HepG2 (cell line): ENCODE measurements around the gene SLC4A2. TPM values are rescaled to one million over a fixed set of nuclear protein-coding genes. Genes with fewer than 3 reads are reported as not detected.
A peak's percentile ranks its signal among the peaks of the same experiment; 100 is the strongest.

Experiments used
- ATAC-seq: fragments of 200-7000 bp; cut with Tn5 transposase; 3 replicates; pipeline ENCODE4 v1.9.1; 2020; ENCODE audit warnings: mild to moderate bottlenecking, moderate library complexity
- BruUV-seq: library from RNA; stranded (reverse); fragments of 400-500 nt; replicated peaks from 2 replicates; lab custom pipeline; 2021; lab: Mats Ljungman, UMichigan
- CTCF ChIA-PET: fragments of 300-600 bp; formaldehyde crosslinking; extraction: SDS; loops from one replicate; lab custom pipeline; 2021; ENCODE audit warnings: low total read pairs, inconsistent platforms, low intra/inter-chr PET ratio; lab: Yijun Ruan, JAX
- POLR2A ChIA-PET: fragments of 350-600 bp; sonication (Branson Sonifier 250); formaldehyde crosslinking; loops from one replicate; lab custom pipeline; 2020; ENCODE audit warnings: antibody characterized with exemption, inconsistent platforms; lab: Yijun Ruan, JAX
- DNase-seq: peaks from one replicate; pipeline ENCODE4 v3.0.0-alpha.2; 2015; ENCODE audit warnings: low spot score
- FAIRE-seq: peaks from 3 replicates; lab custom pipeline; 2011; peaks lifted over from hg19 to GRCh38; lab: Jason Lieb, UNC
- H2AFZ ChIP-seq: one replicate; pipeline ENCODE4 v1.6.1; 2011; ENCODE audit warnings: low read length, inconsistent platforms
- H3K27ac ChIP-seq: fragments of 300-600 bp; 3 replicates; pipeline ENCODE4 v1.8.0; 2011; ENCODE audit warnings: mixed run types, mild to moderate bottlenecking, mixed read lengths, low read length, inconsistent platforms; ENCODE audit not compliant: insufficient read depth; ENCODE audit errors: extremely low read length
- H3K27me3 ChIP-seq, 2 experiments: fragments of 200-600 bp in 1 of 2; 2 replicates in 1 of 2; 3 replicates in 1 of 2; pipeline versions ENCODE4 v1.6.0 to v1.8.0; 2011; ENCODE audit warnings: low read length in 2 of 2, mild to moderate bottlenecking in 2 of 2, moderate library complexity in 2 of 2, inconsistent platforms in 1 of 2; ENCODE audit not compliant: insufficient read depth in 2 of 2, control insufficient read depth in 1 of 2
- H3K36me3 ChIP-seq, 2 experiments: fragments of 200-600 bp in 1 of 2; replicated peaks in 1 of 2; 2 replicates in 1 of 2; 3 replicates in 1 of 2; pipeline versions ENCODE4 v1.5.1 to v1.8.0; 2011; ENCODE audit warnings: low read length in 2 of 2, inconsistent platforms in 1 of 2; ENCODE audit not compliant: insufficient read depth in 2 of 2, control insufficient read depth in 1 of 2
- H3K4me1 ChIP-seq: 2 replicates; pipeline ENCODE4 v1.5.1; 2012; ENCODE audit warnings: low read length, inconsistent platforms; ENCODE audit not compliant: insufficient read depth
- H3K4me2 ChIP-seq: 2 replicates; pipeline ENCODE4 v1.6.0; 2011; ENCODE audit warnings: low read depth, low read length, inconsistent platforms
- H3K4me3 ChIP-seq, 3 experiments: fragments of 200-600 bp in 1 of 3; sonication (generic), shearing (Covaris generic) in 1 of 3; replicated peaks in 1 of 3; 2 replicates each; pipeline ENCODE4 v1.5.1; 2011 to 2016; ENCODE audit warnings: low read length in 3 of 3, inconsistent platforms in 2 of 3, low read depth in 2 of 3, mild to moderate bottlenecking in 2 of 3, control low read depth in 1 of 3, mixed read lengths in 1 of 3; ENCODE audit not compliant: insufficient read depth in 1 of 3
- H3K79me2 ChIP-seq: one replicate; pipeline ENCODE4 v1.6.1; 2011; ENCODE audit warnings: low read length, inconsistent platforms; ENCODE audit not compliant: insufficient read depth
- H3K9ac ChIP-seq: 2 replicates; pipeline ENCODE4 v1.6.0; 2011; ENCODE audit warnings: mild to moderate bottlenecking, low read depth, low read length, inconsistent platforms; ENCODE audit not compliant: insufficient read depth
- H3K9me3 ChIP-seq: 2 replicates; pipeline ENCODE4 v1.5.1; 2012; ENCODE audit warnings: mild to moderate bottlenecking, low read length
- H4K20me1 ChIP-seq: 2 replicates; pipeline ENCODE4 v1.6.0; 2011; ENCODE audit warnings: inconsistent platforms, mild to moderate bottlenecking, low read length, moderate library complexity; ENCODE audit not compliant: insufficient read depth
- CHD2 ChIP-seq: IDR thresholded peaks from 2 replicates; pipeline ENCODE4 v1.6.1; 2011; ENCODE audit warnings: low read depth, low read length, improper control_type of control experiment
- FOXJ3 ChIP-seq: sonication (generic); formaldehyde crosslinking; IDR thresholded peaks from 2 replicates; pipeline ENCODE4 v1.4.0; 2020; ENCODE audit warnings: missing genetic modification reagents, mild to moderate bottlenecking, borderline replicate concordance
- HNRNPH1 ChIP-seq: fragments of 200-400 bp; formaldehyde crosslinking; optimal IDR thresholded peaks from 2 replicates; pipeline ENCODE3; 2017; ENCODE audit warnings: mild to moderate bottlenecking, low read depth, low read length
- MIXL1 ChIP-seq: IDR thresholded peaks from 2 replicates; pipeline ENCODE4 v1.6.1; 2016
- NCOA1 ChIP-seq: sonication (generic); formaldehyde crosslinking; IDR thresholded peaks from 2 replicates; pipeline ENCODE4 v1.9.0; 2021; ENCODE audit warnings: missing genetic modification reagents
- NFKBIZ ChIP-seq: IDR thresholded peaks from 2 replicates; pipeline ENCODE4 v1.6.1; 2018; ENCODE audit warnings: missing genetic modification reagents, missing compliant biosample characterization
- NR2F1 ChIP-seq, 2 experiments: fragments of 450-650 bp in 1 of 2; formaldehyde crosslinking in 1 of 2; IDR thresholded peaks; 2 replicates each; pipeline versions ENCODE4 v1.5.0 to v1.6.1; 2016 to 2020; ENCODE audit warnings: mild to moderate bottlenecking in 1 of 2, missing compliant biosample characterization in 1 of 2, missing genetic modification reagents in 1 of 2, moderate library complexity in 1 of 2
- NR2F6 ChIP-seq, 2 experiments: IDR thresholded peaks; 2 replicates each; pipeline ENCODE4 v1.6.1; 2016; ENCODE audit warnings: antibody characterized with exemption in 1 of 2, mild to moderate bottlenecking in 1 of 2
- PAXIP1 ChIP-seq: sonication (generic); formaldehyde crosslinking; conservative IDR thresholded peaks from 2 replicates; pipeline ENCODE4 v1.4.0; 2020; ENCODE audit warnings: mild to moderate bottlenecking, missing genetic modification reagents, moderate library complexity
- PHF20 ChIP-seq: sonication (generic); formaldehyde crosslinking; IDR thresholded peaks from 2 replicates; pipeline ENCODE4 v1.5.0; 2020; ENCODE audit warnings: mild to moderate bottlenecking, missing genetic modification reagents
- SKIL ChIP-seq: sonication (generic); formaldehyde crosslinking; IDR thresholded peaks from 2 replicates; pipeline ENCODE4 v1.8.0; 2022; ENCODE audit warnings: missing genetic modification reagents, mild to moderate bottlenecking, moderate library complexity, borderline replicate concordance
- TBL1XR1 ChIP-seq: fragments of 150-350 bp; IDR thresholded peaks from 2 replicates; pipeline ENCODE4 v1.6.1; 2014; ENCODE audit warnings: borderline replicate concordance, low read length; ENCODE audit not compliant: partially characterized antibody
- TBX3 ChIP-seq: fragments of 450-650 bp; IDR thresholded peaks from 2 replicates; pipeline ENCODE4 v1.6.1; 2017; ENCODE audit warnings: antibody characterized with exemption, mild to moderate bottlenecking, inconsistent platforms, borderline replicate concordance
- TGIF2 ChIP-seq: IDR thresholded peaks from 2 replicates; pipeline ENCODE4 v1.6.1; 2016; ENCODE audit warnings: control low read depth, missing compliant biosample characterization
- THAP11 ChIP-seq: IDR thresholded peaks from 2 replicates; pipeline ENCODE4 v1.6.1; 2016; ENCODE audit warnings: missing biosample characterization, missing genetic modification reagents
- ZMYM3 ChIP-seq: sonication (generic); formaldehyde crosslinking; IDR thresholded peaks from 2 replicates; pipeline ENCODE4 v1.5.1; 2020; ENCODE audit warnings: mild to moderate bottlenecking, missing genetic modification reagents
- ZNF256 ChIP-seq: sonication (generic); formaldehyde crosslinking; conservative IDR thresholded peaks from 2 replicates; pipeline ENCODE4 v1.4.0; 2020; ENCODE audit warnings: missing genetic modification reagents
- ZNF496 ChIP-seq: sonication (generic); formaldehyde crosslinking; IDR thresholded peaks from 2 replicates; pipeline ENCODE4 v1.8.1; 2023; ENCODE audit warnings: mild to moderate bottlenecking, moderate library complexity, missing genetic modification reagents; ENCODE audit not compliant: insufficient replicate concordance
- ZNF552 ChIP-seq: sonication (generic); formaldehyde crosslinking; IDR thresholded peaks from 2 replicates; pipeline ENCODE4 v1.9.0; 2022; ENCODE audit warnings: missing genetic modification reagents, mild to moderate bottlenecking, borderline replicate concordance
- WGBS: methylation state at CpG from one replicate; pipeline ENCODE4 v1.1.6; 2017; ENCODE audit warnings: low lambda C conversion rate; 5-methylcytosine and 5-hydroxymethylcytosine counted together
- in situ Hi-C: cut with HindIII; loops from 2 replicates; pipeline ENCODE4 v1.10.0; 2017; ENCODE audit warnings: low pct_unique_long_range_greater_than_20kb; ENCODE audit not compliant: extremely low pct_ligation_motif_present
- intact Hi-C: fragments of 100-400 bp; cut with micrococcal nuclease; formaldehyde crosslinking; loops from one replicate; pipeline ENCODE4 v1.10.0; 2022; ENCODE audit not compliant: unreplicated experiment
- polyA plus RNA-seq, 8 experiments: library from polyadenylated mRNA; depleted of rRNA in 3 of 8; stranded (reverse) in 7 of 8; unstranded in 1 of 8; fragments of >200 nt; fragmentation: Illumina TruSeq in 4 of 8; extraction: Trizol in 4 of 8; gene quantifications; 2 replicates each; pipeline versions ENCODE4 v1.2.1 to v1.2.3, GENCODE V29; 2011 to 2016; ENCODE audit warnings: low read depth in 4 of 8, missing spikeins in 1 of 8, mixed read lengths in 1 of 8; ENCODE audit not compliant: insufficient read depth in 1 of 8
- total RNA-seq, 5 experiments: library from RNA; depleted of rRNA; stranded (reverse); fragments of >200 nt; fragmentation: Illumina TruSeq; extraction: Trizol; gene quantifications; 2 replicates each; pipeline ENCODE4 v1.2.3, GENCODE V29; 2016; ENCODE audit warnings: low read depth in 1 of 5

The SLC4A2 gene
- total and polyA plus RNA-seq, 2 of the 13 experiments (the other 11 are each of a cell fraction or from before 2014, with no cell fraction given) = 51.9 to 73.4 TPM

GRCh38 chr7:151088019-151088855, 28.8 kb downstream of the SLC4A2 start:
- FAIRE-seq (no peak), DNase-seq (no peak), ATAC-seq (no peak)
- Histone ChIP-seq H3K4me3 (peak overlapping the region; percentile 93 to 98 (median 95)), H3K27ac (peak overlapping the region; percentile 70), H3K9ac (peak overlapping the region; percentile 88), H3K9me3 (no peaks in the 10 kb centered on the region), H3K4me2 (peak overlapping the region; percentile 97), H4K20me1 (peaks cover 46% of the 10 kb centered on the region), H3K79me2 (peaks cover 64% of the 10 kb centered on the region), H3K4me1 (peaks cover 66% of the 10 kb centered on the region), H2AFZ (no peak overlapping the region), H3K27me3 (no peaks in the 10 kb centered on the region), H3K36me3 (peaks cover 6 to 19% of the 10 kb centered on the region in 2 experiments; a peak in 4 of 5 replicates)
- ChIA-PET POLR2A (interaction anchor here (0.6 to 6.7 kb wide), 8 partner anchors 7 to 681 kb away, joined by 3 to 82 read pairs (median 4); partner anchors contain the start of genes ABCB8 and FASTK), CTCF (interaction anchor here (2.2 kb wide), 1 partner anchor 23 kb away, joined by 6 read pairs; no protein-coding TSS in a partner anchor)
- intact Hi-C loops (loop anchor here (10.0 kb wide), 1 partner anchor 157 kb away; the partner anchor contains the start of gene SMARCD3), in situ Hi-C loops (no loop called here)
- BruUV-seq = TSS peak; percentile 48
- 39% methylated on average over 12 of the region's 16 CpGs for WGBS
- TF ChIP-seq PAXIP1 = no peak
- no peak for TF ChIP-seq TBX3
- TF ChIP-seq ZNF496 = no peak
- no peak for TF ChIP-seq SKIL (CRISPR knock-in tag)
- no peak for TF ChIP-seq PHF20 (CRISPR knock-in tag)
- TF ChIP-seq HNRNPH1 = no peak
- no peak for TF ChIP-seq NCOA1 (CRISPR knock-in tag)
- no peak for TF ChIP-seq NR2F1 (CRISPR knock-in tag; IDR thresholded peaks at IDR 0.05)
- 0 out of 2 replicates have a peak, but pooled peaks have one; percentile 60 for TF ChIP-seq ZNF552
- no peak for TF ChIP-seq FOXJ3 (CRISPR knock-in tag)
- no peak for TF ChIP-seq TBL1XR1
- 0 out of 2 replicates have a peak, but pooled peaks have one; percentile 4 for TF ChIP-seq NR2F6 (IDR thresholded peaks at IDR 0.05)
- no peak for TF ChIP-seq NR2F6 (CRISPR knock-in tag; IDR thresholded peaks at IDR 0.05)
- no peak; the same call in 1 of the 2 replicates for TF ChIP-seq THAP11 (CRISPR knock-in tag)
- no peak for TF ChIP-seq TGIF2 (CRISPR knock-in tag)
- TF ChIP-seq ZMYM3 (CRISPR knock-in tag) = no peak
- no peak for TF ChIP-seq NFKBIZ (CRISPR knock-in tag)
- no peak for TF ChIP-seq ZNF256 (CRISPR knock-in tag)
- no peak for TF ChIP-seq MIXL1
- TF ChIP-seq CHD2 = no peak
